T-helper 17 cell (primary cell): ENCODE measurements around the gene TBC1D3L. TPM values are rescaled to one million over a fixed set of nuclear protein-coding genes. Genes with fewer than 3 reads are reported as not detected.
"Not testable (repeated sequence)": the region's sequence is repeated elsewhere in the genome, so short reads cannot be mapped to it uniquely, and the experiment has no call there.

ENCODE experiments used
- ATAC-seq: fragments of 150-1000 bp; cut with Tn5 transposase; 2 replicates; pipeline ENCODE4 v1.10.0; 2021; ENCODE audit warnings: mild to moderate bottlenecking, moderate library complexity
- DNase-seq, 3 donors: peaks; one replicate each; pipeline versions ENCODE4 v3.0.0 to v3.0.0-alpha.2; 2020 to 2021
- H3K9me3 ChIP-seq: one replicate; pipeline ENCODE4 v1.7.0; 2013; ENCODE audit warnings: low read length, mild to moderate bottlenecking; ENCODE audit not compliant: control insufficient read depth, poor library complexity, severe bottlenecking
- H3K27ac Mint-ChIP-seq: one replicate; pipeline ENCODE4 v1.8.0; 2022; ENCODE audit warnings: mild to moderate bottlenecking, moderate library complexity, mixed read lengths
- H3K27me3 Mint-ChIP-seq: one replicate; pipeline ENCODE4 v1.8.0; 2022; ENCODE audit warnings: mixed read lengths
- H3K36me3 Mint-ChIP-seq: one replicate; pipeline ENCODE4 v1.8.0; 2022; ENCODE audit warnings: low read depth, mixed read lengths
- H3K4me1 Mint-ChIP-seq: one replicate; pipeline ENCODE4 v1.8.0; 2022; ENCODE audit warnings: mild to moderate bottlenecking, mixed read lengths
- H3K4me3 Mint-ChIP-seq: one replicate; pipeline ENCODE4 v1.8.0; 2022; ENCODE audit warnings: mild to moderate bottlenecking, moderate library complexity, mixed read lengths
- total RNA-seq, 4 donors: library from RNA in 2 of 4; stranded (reverse) in 2 of 4; gene quantifications; one replicate each; pipeline ENCODE4 v1.2.3 and lab custom pipeline; 2022 to 2026

The TBC1D3L gene
- total RNA-seq (10 to 100 TPM in 1 of 2 donors, under 1 TPM in 1; 0.16 to 10.8 TPM), total RNA-seq (lab: John Stamatoyannopoulos, UW) (1.2 to 2.0 reads per million in 2 donors)

GRCh38 chr17:37988960-37989359 is at the start of gene TBC1D3L:
Gene TBC1D3L, minus strand, starts transcription at chr17:37989060. Its CDS starts 1,540 bp downstream, at chr17:37987520.
- H3K27me3 Mint-ChIP-seq, DNase-seq, H3K4me1 Mint-ChIP-seq, ATAC-seq, H3K36me3 Mint-ChIP-seq, H3K9me3 ChIP-seq, H3K27ac Mint-ChIP-seq, H3K4me3 Mint-ChIP-seq: not testable (repeated sequence)

DNA sequence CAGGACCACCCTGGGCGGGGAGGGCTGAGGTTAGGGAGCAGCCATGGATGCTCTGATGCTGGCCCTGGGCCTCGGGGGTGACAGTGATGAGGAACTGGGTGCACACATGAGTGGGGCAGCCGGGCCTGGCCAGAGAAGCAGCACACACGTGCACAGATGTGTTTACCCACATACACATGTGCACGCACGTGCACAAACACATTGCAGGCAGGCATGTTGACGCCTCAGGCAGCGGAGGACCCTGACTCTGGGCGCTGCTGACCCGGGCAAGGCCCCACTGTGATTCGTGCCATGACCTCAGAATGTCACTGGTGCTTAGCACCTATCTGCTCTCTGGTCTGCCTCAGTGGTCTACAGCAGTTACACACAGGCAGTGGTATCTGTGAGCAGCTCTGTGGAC is 14.8 kb upstream of the TBC1D3L start, which contains the start of gene TBC1D3D:
TBC1D3D (plus strand) TSS at position 301 of the 400 bp plus-strand sequence. CDS start 1,585 bp downstream, outside the sequence.
- not testable (repeated sequence) for H3K36me3 Mint-ChIP-seq, DNase-seq, ATAC-seq, H3K27me3 Mint-ChIP-seq, H3K27ac Mint-ChIP-seq, H3K4me1 Mint-ChIP-seq, H3K4me3 Mint-ChIP-seq, H3K9me3 ChIP-seq

Other genes with a start within 250 kb of the TBC1D3L start
- gene HNF1B, start 244.0 kb downstream of the TBC1D3L start, total RNA-seq: not detected
- gene TBC1D3K, start 64.6 kb downstream of the TBC1D3L start, total RNA-seq: not detected
- 1 to 10 TPM; 1.0 to 7.4 TPM for gene TBC1D3D, start 14.9 kb upstream of the TBC1D3L start, total RNA-seq
- not detected for gene TBC1D3C, start 79.6 kb upstream of the TBC1D3L start, total RNA-seq
- not detected for gene TBC1D3E, start 138.9 kb upstream of the TBC1D3L start, total RNA-seq
- gene TBC1D3, start 203.5 kb upstream of the TBC1D3L start, total RNA-seq: 1 to 10 TPM in 1 of 2 donors, not detected in 1; 6.9 TPM